GM19099 (cell line): ENCODE measurements around the gene SAYSD1.

ENCODE experiments used
- POLR2A ChIP-seq: IDR thresholded peaks from 3 replicates; pipeline ENCODE4 v1.6.1; 2011; ENCODE audit warnings: low read depth; ENCODE audit not compliant: insufficient read length; ENCODE audit errors: extremely low read depth

SAYSD1 gene

GRCh38 chr6:39075010-39075686 lies 39.8 kb downstream of the SAYSD1 start:
- TF ChIP-seq POLR2A = no peak

- no peak for TF ChIP-seq POLR2A
These were observed 40.5 kb downstream of the SAYSD1 start for GRCh38 chr6:39074486-39074885.

GRCh38 chr6:39073471-39074355 lies 41.3 kb downstream of the SAYSD1 start:
- no peak for TF ChIP-seq POLR2A

- no peak for TF ChIP-seq POLR2A
These were observed 42.2 kb downstream of the SAYSD1 start for GRCh38 chr6:39072830-39073229.

- TF ChIP-seq POLR2A = no peak
These were observed 46.6 kb downstream of the SAYSD1 start for GRCh38 chr6:39068391-39068790.

GRCh38 chr6:39065561-39065960 lies 49.4 kb downstream of the SAYSD1 start:
- TF ChIP-seq POLR2A = no peak

- TF ChIP-seq POLR2A = no peak
These were observed 51.5 kb downstream of the SAYSD1 start for GRCh38 chr6:39063526-39063925.

GRCh38 chr6:39062014-39062740 lies 52.8 kb downstream of the SAYSD1 start:
- TF ChIP-seq POLR2A = no peak

GRCh38 chr6:39061588-39061987 lies 53.4 kb downstream of the SAYSD1 start:
- TF ChIP-seq POLR2A = no peak

GRCh38 chr6:39061182-39061581 lies 53.8 kb downstream of the SAYSD1 start:
- TF ChIP-seq POLR2A = no peak

GRCh38 chr6:39060467-39061160 lies 54.4 kb downstream of the SAYSD1 start:
- no peak for TF ChIP-seq POLR2A

GRCh38 chr6:39059496-39060310 lies 55.3 kb downstream of the SAYSD1 start:
- TF ChIP-seq POLR2A = no peak

- TF ChIP-seq POLR2A = no peak
These were observed 56.4 kb downstream of the SAYSD1 start for GRCh38 chr6:39058471-39059147.
